GM18867 (cell line): ENCODE data around the gene PPP2R3B.
"Not testable (repeated sequence)": the region's sequence is repeated elsewhere in the genome, so short reads cannot be mapped to it uniquely, and the experiment has no call there.

Source experiments
- ATAC-seq: cut with Tn5 transposase; IDR thresholded peaks from one replicate; pipeline ENCODE4 v1.9.1; 2021; ENCODE audit warnings: mild to moderate bottlenecking, moderate library complexity; ENCODE audit not compliant: unreplicated experiment

Gene PPP2R3B, protein sequence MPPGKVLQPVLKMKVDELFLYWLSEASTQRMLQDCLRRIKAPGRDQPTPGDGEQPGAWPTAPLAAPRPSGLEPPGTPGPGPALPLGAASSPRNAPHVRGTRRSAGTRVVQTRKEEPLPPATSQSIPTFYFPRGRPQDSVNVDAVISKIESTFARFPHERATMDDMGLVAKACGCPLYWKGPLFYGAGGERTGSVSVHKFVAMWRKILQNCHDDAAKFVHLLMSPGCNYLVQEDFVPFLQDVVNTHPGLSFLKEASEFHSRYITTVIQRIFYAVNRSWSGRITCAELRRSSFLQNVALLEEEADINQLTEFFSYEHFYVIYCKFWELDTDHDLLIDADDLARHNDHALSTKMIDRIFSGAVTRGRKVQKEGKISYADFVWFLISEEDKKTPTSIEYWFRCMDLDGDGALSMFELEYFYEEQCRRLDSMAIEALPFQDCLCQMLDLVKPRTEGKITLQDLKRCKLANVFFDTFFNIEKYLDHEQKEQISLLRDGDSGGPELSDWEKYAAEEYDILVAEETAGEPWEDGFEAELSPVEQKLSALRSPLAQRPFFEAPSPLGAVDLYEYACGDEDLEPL

DNA sequence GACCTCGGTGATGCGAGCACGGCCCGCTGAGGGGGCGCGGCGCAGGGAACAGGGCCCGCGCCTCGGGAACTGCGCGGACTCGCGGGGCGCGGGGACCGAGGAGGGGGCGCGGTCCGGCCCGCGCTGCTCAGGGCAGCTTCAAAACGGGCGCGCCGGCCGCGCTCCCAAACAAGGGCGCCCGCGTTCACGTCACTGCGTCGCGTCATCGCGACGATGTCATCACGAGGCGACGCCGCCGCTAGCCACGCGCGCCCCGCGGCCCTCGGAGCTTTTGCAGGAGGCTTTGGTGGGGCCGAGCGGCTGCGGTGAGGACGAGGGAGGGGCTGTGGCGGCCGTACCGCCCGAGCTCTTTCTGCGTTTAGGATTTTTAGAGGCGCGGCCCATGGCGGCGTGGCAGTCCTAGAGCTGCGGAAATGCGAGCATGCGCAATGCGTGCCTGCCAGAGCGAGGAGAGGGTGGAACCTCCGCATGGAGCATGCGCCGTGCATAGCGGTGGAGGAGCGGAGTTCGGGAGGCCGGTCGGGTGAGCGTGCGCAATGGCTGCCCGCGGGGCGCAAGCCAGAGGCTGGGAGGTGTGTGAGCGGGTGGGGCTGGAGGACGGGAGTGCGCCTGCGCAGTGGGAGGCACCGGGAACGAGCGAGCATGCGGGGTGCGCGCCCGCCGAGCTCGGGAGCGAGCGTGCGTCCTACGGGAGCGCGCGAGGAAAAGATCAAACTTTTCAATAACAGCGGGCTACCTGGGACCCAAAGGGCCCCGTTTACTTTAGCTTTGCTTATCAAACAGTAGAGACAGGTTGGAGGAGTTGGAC, at the start of gene PPP2R3B:
TSS of gene PPP2R3B (minus strand) at position 140 of the 808 bp plus-strand sequence. CDS start 216 bp downstream, outside the sequence.
- ATAC-seq: peak; percentile 95

DNA sequence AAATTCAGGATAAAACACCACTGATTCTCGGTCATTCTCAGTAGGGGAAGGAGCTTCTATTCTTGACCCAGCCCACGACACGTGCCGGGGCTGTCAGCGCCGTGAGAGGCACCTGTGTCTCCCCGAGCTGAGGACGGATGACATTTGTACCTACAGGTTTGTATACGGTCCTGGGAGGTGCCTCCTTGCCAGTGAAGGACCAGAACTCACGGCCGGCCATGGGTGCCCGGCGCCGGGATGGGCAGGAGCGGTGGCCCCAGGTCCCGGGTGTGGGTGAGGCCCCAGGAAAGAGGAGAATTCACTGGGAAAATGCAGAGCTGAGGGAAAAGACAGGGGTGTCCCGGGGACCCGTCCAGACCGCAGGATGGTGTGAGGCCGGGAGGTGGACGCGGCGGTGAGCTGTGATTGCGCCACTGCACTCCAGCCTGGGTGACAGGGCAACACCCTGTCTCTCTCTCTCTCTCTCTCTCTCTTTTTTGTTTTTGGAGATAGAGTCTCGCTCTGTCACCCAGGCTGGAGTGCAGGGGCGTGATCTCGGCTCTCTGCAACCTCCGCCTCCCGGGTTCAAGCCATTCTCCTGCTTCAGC, 48.9 kb upstream of the PPP2R3B start:
- ATAC-seq: no peak

- no peak for ATAC-seq
These were observed 48.2 kb upstream of the PPP2R3B start for GRCh38 chrX:434946-435345.

DNA sequence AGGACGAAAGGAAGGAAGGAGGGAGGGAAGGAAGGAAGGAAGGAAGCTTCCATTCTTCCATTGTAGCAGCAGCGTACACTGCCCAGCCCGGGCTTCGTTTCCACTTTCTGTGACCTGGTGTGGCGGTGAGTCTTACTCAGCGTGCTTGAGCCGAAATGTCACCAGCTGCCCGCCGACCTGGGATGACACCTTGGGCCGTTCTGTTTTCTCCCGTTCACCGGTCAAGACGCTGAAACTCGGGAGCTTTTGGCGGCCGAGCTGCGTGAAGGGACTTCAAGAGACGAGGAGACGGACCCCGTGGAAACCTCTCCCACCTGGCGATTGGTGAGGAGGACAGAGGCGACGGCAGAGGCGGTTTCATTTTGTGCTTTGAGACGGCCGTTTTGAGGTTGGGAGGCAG, 47.1 kb upstream of the PPP2R3B start:
- ATAC-seq: no peak

DNA sequence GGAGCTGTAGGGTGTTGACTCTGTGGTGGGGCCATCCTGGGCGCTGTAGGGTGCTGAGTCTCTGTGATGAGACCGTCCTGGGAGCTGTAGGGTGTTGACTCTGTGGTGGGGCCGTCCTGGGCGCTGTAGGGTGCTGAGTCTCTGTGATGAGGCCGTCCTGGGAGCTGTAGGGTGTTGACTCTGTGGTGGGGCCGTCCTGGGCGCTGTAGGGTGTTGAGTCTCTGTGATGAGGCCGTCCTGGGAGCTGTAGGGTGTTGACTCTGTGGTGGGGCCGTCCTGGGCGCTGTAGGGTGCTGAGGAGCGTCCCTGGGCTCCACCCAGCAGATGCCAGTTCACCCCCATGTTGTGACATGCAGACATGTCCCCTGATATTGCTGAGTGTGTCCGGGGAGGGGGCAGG, 46.0 kb upstream of the PPP2R3B start:
- not testable (repeated sequence) for ATAC-seq

- ATAC-seq: no peak
These were observed 44.9 kb upstream of the PPP2R3B start for GRCh38 chrX:431492-432111.

GRCh38 chrX:431056-431455, 44.3 kb upstream of the PPP2R3B start:
- no peak for ATAC-seq

GRCh38 chrX:429266-429825, 42.6 kb upstream of the PPP2R3B start:
- no peak for ATAC-seq

DNA sequence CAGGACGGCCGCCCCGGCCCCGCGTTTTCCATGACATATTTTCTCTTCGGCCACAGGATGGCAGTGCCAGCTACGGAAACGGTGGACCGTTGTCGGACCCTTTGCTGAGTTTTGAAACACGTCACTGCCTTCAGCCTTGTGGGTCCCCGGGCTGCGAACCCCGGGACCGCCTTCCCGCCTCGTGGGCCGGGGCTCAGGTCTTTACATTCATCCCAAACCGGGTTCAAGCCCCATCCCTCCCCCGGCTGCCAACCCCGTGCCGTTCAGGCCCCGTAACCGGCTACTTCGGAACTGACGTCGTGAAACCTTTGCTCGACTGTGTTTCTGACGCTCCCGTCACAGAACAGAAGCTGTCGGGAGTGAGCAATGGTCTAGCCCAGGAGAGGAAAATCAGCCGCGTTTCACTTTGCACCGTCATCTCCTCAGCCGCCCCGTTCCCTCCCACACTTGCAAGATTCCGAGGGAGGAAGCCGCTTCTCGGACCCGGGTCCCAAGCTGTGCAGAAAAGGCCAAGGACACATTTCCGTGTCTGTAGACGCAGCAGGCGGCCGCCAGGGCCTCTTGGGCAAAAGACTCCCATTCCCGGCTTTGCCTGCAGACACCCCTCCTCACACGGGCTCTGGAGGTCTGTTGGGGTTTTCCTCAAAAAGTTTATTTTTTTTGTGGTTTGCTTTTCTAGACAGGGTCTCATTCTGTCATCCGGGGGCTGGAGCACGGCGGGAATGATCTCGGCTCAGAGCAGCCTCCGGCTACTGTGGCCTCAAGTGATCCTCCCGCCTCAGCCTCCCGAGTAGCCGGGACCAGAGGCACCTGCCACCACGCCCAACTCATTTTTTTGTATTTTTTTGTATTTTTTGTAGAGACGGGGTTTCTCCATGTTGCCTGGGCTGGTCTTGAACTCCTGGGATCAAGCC, 41.4 kb upstream of the PPP2R3B start:
- ATAC-seq: no peak

- no peak for ATAC-seq
These were observed 40.2 kb upstream of the PPP2R3B start for GRCh38 chrX:426881-427280.

- ATAC-seq: no peak
These were observed 38.3 kb upstream of the PPP2R3B start for GRCh38 chrX:425056-425455.

DNA sequence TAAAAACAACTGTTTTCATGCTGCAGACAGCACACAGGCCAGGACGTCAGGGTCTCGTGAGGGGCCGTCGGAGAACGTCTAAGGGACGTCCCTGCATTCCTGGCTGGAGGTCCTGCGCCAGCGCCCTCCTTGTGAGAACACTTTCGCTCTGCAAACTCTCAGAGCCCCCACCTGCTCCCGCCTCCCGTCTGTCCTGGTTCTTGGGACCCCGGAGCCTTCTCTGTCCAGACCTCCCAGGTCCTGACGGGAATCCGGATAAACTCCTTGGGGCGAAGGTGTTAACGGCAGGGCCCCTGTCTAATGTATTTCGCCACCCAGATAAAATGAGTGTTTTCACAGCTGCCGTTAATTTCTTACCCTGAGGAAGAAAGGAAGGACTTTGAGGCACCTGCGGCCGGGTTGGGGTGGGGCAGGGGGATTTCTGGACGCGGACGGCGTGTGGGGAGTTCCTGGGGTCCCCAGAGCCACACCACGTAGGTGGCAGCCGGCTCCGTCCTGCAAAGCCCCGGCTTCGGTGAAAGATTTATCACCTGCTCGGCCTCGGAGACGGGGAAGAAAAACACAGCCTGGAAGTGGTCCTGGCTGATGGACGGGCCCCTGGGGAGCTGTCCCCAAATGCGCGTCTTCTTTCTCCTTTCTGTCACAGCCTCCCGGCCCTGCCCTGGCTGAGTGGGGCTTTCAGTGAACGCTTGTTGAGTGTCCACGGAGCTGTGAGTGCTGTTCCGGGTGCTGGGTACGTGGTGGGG, 35.1 kb upstream of the PPP2R3B start:
- ATAC-seq: no peak

- ATAC-seq: no peak
These were observed 34.0 kb upstream of the PPP2R3B start for GRCh38 chrX:420496-421223.

- ATAC-seq: no peak
These were observed 32.4 kb upstream of the PPP2R3B start for GRCh38 chrX:418927-419729.

GRCh38 chrX:415498-415897, 28.8 kb upstream of the PPP2R3B start:
- ATAC-seq: not testable (repeated sequence)

DNA sequence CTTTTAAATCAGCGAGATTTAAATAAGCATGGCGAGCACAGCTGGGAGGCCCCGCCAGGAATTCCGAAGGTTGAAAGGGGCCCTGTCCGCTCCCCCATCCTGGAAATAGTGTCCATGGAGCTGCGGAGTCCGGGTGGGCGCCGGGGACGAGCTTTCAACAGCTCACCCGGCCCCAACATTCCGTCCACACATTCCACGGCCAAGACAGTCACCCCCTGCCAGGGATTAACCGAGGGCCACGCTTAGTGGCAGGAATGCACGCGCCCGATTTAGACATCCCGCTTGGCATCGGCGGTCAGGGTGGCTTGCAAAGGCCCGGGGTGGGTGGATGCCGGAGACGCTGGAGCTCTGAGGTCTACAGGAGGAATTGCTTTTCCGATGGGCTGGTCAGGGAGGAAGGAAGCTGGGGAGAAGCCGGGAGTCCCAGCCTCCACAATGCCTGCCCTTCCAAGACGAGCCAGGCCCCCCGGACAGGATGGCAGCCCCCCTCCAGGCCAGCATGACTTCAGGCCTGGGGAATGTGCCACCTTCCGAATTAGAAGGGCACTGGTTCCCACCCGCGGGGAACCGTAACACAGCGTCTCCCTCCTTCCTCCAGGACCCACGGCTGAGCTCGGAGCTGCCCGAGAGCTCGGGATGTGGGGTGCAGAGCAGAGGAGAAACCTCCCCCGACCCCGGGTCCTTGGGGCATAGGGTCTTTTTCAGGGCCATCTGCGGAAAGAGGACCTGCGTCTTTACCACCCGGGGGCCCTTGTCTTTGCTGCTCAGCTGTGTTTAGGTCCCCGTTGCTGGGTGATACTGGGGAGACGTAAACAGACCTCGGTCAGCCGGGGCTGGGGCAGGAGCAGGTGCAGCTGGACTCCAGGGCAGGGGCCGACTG, 26.9 kb upstream of the PPP2R3B start:
- no peak for ATAC-seq
